PC-3 (cell line): ENCODE measurements around the gene ZNF789. TPM values are rescaled to one million over a fixed set of nuclear protein-coding genes. Genes with fewer than 3 reads are reported as not detected.

Experiments
- ATAC-seq: fragments of 200-7000 bp; cut with Tn5 transposase; 2 replicates; pipeline ENCODE4 v1.9.1; 2020; ENCODE audit warnings: mild to moderate bottlenecking, moderate library complexity
- BruUV-seq: library from RNA; stranded (reverse); fragments of 400-500 nt; replicated peaks from 2 replicates; lab custom pipeline; 2021; lab: Mats Ljungman, UMichigan
- CTCF ChIA-PET: fragments of 300-600 bp; sonication (Branson Sonifier 250); formaldehyde crosslinking; loops from one replicate; lab custom pipeline; 2022; ENCODE audit warnings: antibody characterized with exemption; lab: Charles Lee
- POLR2A ChIA-PET: fragments of 300-600 bp; sonication (Branson Sonifier 250); formaldehyde crosslinking; loops from one replicate; lab custom pipeline; 2022; ENCODE audit warnings: antibody characterized with exemption; ENCODE audit not compliant: unreplicated experiment; lab: Charles Lee
- DNase-seq: peaks from one replicate; pipeline ENCODE4 v3.0.0-alpha.2; 2015
- H2AFZ ChIP-seq: fragments of 300-600 bp; sonication (generic); 2 replicates; pipeline ENCODE4 v1.6.0; 2016; ENCODE audit warnings: antibody characterized with exemption, low read length
- H3F3A ChIP-seq: fragments of 300-600 bp; sonication (generic); one replicate; pipeline ENCODE4 v1.6.0; 2017; ENCODE audit warnings: antibody characterized with exemption, low read length, control low read depth, mild to moderate bottlenecking; ENCODE audit not compliant: unreplicated experiment
- H3K27ac ChIP-seq: fragments of 300-600 bp; sonication (generic); 2 replicates; pipeline ENCODE4 v1.5.1; 2016; ENCODE audit warnings: mild to moderate bottlenecking, low read length
- H3K27me3 ChIP-seq: fragments of 300-600 bp; sonication (generic); 2 replicates; pipeline ENCODE4 v1.6.1; 2016; ENCODE audit warnings: low read length, mixed read lengths
- H3K36me3 ChIP-seq: fragments of 300-600 bp; sonication (generic); 2 replicates; pipeline ENCODE4 v1.6.1; 2016; ENCODE audit warnings: low read depth, mixed run types, low read length, mixed read lengths
- H3K4me1 ChIP-seq: fragments of 300-600 bp; sonication (generic); 2 replicates; pipeline ENCODE4 v1.5.1; 2016; ENCODE audit warnings: low read length; ENCODE audit not compliant: insufficient read depth
- H3K4me2 ChIP-seq: fragments of 300-600 bp; sonication (generic); 2 replicates; pipeline ENCODE4 v1.6.0; 2016; ENCODE audit warnings: low read length
- H3K4me3 ChIP-seq: fragments of 300-600 bp; sonication (generic); 2 replicates; pipeline ENCODE4 v1.5.1; 2016; ENCODE audit warnings: mild to moderate bottlenecking, low read length, mixed read lengths
- H3K79me2 ChIP-seq: fragments of 300-600 bp; sonication (generic); 2 replicates; pipeline ENCODE4 v1.6.1; 2017; ENCODE audit warnings: low read length, mixed read lengths
- H3K9ac ChIP-seq: fragments of 300-600 bp; sonication (generic); 2 replicates; pipeline ENCODE4 v1.6.0; 2016; ENCODE audit warnings: mild to moderate bottlenecking, low read length
- H3K9me2 ChIP-seq: fragments of 300-600 bp; sonication (generic); replicated peaks from 2 replicates; pipeline ENCODE4 v1.6.1; 2016; ENCODE audit warnings: mixed run types, low read length, mixed read lengths
- H3K9me3 ChIP-seq: fragments of 300-600 bp; sonication (generic); 2 replicates; pipeline ENCODE4 v1.6.1; 2016; ENCODE audit warnings: low read length, mixed read lengths
- H4K20me1 ChIP-seq: fragments of 300-600 bp; sonication (generic); 2 replicates; pipeline ENCODE4 v1.6.1; 2016; ENCODE audit warnings: low read length, mixed read lengths
- EZH2 ChIP-seq: fragments of 300-600 bp; sonication (generic); IDR thresholded peaks from one replicate; pipeline ENCODE4 v1.6.1; 2017; ENCODE audit warnings: antibody characterized with exemption, mild to moderate bottlenecking, low read length; ENCODE audit not compliant: unreplicated experiment
- EZH2phosphoT487 ChIP-seq: fragments of 300-600 bp; sonication (generic); IDR thresholded peaks from 2 replicates; pipeline ENCODE4 v1.6.1; 2018; ENCODE audit warnings: mild to moderate bottlenecking, antibody characterized with exemption, low read length, borderline replicate concordance
- intact Hi-C: fragments of 100-400 bp; cut with micrococcal nuclease; formaldehyde crosslinking; loops from 2 replicates; pipeline ENCODE4 v1.9.0; 2023
- total RNA-seq: library from RNA; depleted of rRNA; stranded (reverse); fragments of >200 nt; gene quantifications from 2 replicates; pipeline ENCODE4 v1.2.3, GENCODE V29; 2014
- TF ChIP-seq, protein P1 (sequence below): fragments of 300-600 bp; sonication (generic); conservative IDR thresholded peaks from 2 replicates; pipeline ENCODE4 v1.5.1; 2017; ENCODE audit warnings: antibody characterized with exemption, low read depth, mild to moderate bottlenecking, low read length

Gene ZNF789
- total RNA-seq, 1 experiment from 2014 or later, result 8.3 TPM

DNA sequence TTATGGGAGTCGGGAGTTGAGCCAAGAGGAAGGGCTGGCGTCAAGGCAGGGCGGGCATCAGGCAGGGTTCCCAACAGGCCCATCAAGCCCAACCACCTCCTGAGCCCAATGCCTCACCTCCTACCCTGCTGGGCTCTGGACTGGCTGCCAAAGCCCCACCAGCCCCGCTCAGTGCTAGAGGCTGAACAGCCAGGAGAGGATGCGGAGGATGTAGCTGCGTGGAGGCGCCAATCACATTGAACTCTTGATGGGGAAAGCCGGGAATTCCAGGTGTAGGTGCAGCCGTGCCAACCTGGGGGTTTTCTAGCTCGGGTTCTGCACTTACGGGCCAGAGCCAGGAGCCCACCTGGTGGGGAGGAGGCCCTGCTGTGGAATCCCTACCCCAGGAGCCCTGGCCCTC is 19.6 kb upstream of the ZNF789 start:
- Histone ChIP-seq H3K27ac (no peak overlapping the region), H3F3A (peaks cover 6% of the 10 kb centered on the region), H3K4me2 (no peak overlapping the region), H4K20me1 (peaks cover 2% of the 10 kb centered on the region; the same call in 1 of the 2 replicates), H3K79me2 (peaks cover 2% of the 10 kb centered on the region; the same call in 1 of the 2 replicates), H3K9me3 (no peaks in the 10 kb centered on the region), H3K4me3 (no peak overlapping the region), H3K4me1 (no peaks in the 10 kb centered on the region), H3K9ac (no peak overlapping the region), H3K9me2 (no peaks in the 10 kb centered on the region), H3K27me3 (no peaks in the 10 kb centered on the region), H3K36me3 (peaks cover 32% of the 10 kb centered on the region), H2AFZ (no peak overlapping the region)
- POLR2A ChIA-PET, result no interaction called here
- intact Hi-C loops, result no loop called here
- BruUV-seq, result no TSS peak
- CTCF ChIA-PET, result no interaction called here
- TF ChIP-seq EZH2, result no peak
- no peak for DNase-seq
- no peak for ATAC-seq

DNA sequence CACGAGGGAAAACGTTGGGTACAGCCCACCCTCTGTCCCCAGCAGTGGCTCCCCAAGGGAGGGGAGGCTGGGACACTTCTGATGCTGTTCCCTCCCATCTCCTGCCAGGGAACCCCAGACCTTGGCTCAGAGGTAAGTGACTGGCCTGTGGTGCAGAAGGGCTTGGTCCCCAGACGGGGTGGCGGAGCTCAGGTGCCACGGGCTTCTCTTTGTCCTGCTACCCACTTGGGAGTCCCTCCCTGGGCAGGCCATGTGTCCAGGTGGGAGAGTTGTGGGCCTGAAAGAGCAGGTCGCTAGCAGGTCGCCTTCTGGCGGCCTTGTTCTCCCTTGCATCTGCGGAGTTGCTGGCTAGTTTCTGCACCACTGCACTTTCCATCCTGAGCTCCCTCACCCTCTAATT is 16.8 kb upstream of the ZNF789 start:
- Histone ChIP-seq H3K9me2 (no peaks in the 10 kb centered on the region), H3K9ac (no peak overlapping the region), H3K27me3 (no peaks in the 10 kb centered on the region), H3K36me3 (peaks cover 48% of the 10 kb centered on the region), H3K9me3 (no peaks in the 10 kb centered on the region), H2AFZ (no peak overlapping the region), H3K4me3 (no peak overlapping the region), H3F3A (peaks cover 6% of the 10 kb centered on the region), H3K4me2 (no peak overlapping the region), H4K20me1 (peaks cover 28% of the 10 kb centered on the region), H3K4me1 (no peaks in the 10 kb centered on the region), H3K27ac (no peak overlapping the region), H3K79me2 (peaks cover 30% of the 10 kb centered on the region)
- intact Hi-C loops, result no loop called here
- ChIA-PET CTCF (no interaction called here), POLR2A (interaction anchor here (0.6 kb wide), 1 partner anchor 20 kb away, joined by 6 read pairs; no protein-coding TSS in a partner anchor)
- ATAC-seq (no peak), DNase-seq (no peak)
- BruUV-seq, result TSS peak; percentile 5
- TF ChIP-seq EZH2phosphoT487 (no peak), EZH2 (no peak)
- TF ChIP-seq, protein P1, sequence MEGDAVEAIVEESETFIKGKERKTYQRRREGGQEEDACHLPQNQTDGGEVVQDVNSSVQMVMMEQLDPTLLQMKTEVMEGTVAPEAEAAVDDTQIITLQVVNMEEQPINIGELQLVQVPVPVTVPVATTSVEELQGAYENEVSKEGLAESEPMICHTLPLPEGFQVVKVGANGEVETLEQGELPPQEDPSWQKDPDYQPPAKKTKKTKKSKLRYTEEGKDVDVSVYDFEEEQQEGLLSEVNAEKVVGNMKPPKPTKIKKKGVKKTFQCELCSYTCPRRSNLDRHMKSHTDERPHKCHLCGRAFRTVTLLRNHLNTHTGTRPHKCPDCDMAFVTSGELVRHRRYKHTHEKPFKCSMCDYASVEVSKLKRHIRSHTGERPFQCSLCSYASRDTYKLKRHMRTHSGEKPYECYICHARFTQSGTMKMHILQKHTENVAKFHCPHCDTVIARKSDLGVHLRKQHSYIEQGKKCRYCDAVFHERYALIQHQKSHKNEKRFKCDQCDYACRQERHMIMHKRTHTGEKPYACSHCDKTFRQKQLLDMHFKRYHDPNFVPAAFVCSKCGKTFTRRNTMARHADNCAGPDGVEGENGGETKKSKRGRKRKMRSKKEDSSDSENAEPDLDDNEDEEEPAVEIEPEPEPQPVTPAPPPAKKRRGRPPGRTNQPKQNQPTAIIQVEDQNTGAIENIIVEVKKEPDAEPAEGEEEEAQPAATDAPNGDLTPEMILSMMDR, result no peak

DNA sequence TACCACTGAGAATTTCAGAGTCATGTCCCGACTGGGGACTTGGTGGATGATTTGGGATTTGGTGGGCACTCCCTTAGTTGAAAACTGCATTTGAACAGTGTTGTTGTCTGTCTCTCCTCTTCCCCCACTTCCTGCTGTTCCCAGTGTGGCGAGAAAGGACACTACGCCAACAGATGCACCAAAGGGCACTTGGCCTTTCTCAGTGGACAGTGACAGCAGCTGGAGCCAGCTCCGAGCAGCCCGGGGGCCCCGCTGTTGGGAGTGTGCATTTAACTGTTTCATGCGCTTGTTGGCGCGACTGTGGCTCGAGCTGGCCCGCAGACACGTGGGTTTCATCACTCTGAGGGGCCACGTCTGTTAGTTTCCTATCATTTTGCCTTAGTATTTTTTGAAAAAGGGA is 16.4 kb upstream of the ZNF789 start:
- Histone ChIP-seq H3K4me3 (no peak overlapping the region), H2AFZ (no peak overlapping the region), H3K27me3 (no peaks in the 10 kb centered on the region), H3K4me2 (no peak overlapping the region), H3K36me3 (peaks cover 48% of the 10 kb centered on the region), H3K79me2 (peaks cover 34% of the 10 kb centered on the region), H4K20me1 (peaks cover 32% of the 10 kb centered on the region), H3K9me2 (no peaks in the 10 kb centered on the region), H3K4me1 (no peaks in the 10 kb centered on the region), H3K27ac (no peak overlapping the region), H3F3A (peaks cover 6% of the 10 kb centered on the region), H3K9ac (no peak overlapping the region), H3K9me3 (no peaks in the 10 kb centered on the region)
- ATAC-seq (no peak), DNase-seq (no peak)
- BruUV-seq, result no TSS peak
- TF ChIP-seq EZH2phosphoT487 (no peak), EZH2 (no peak)
- TF ChIP-seq, protein P1, result no peak
- ChIA-PET CTCF (no interaction called here), POLR2A (no interaction called here)
- intact Hi-C loops, result no loop called here
